NCI-H774 (cell line): ENCODE measurements around the gene VAMP5.
"Not testable (repeated sequence)": the region's sequence is repeated elsewhere in the genome, so short reads cannot be mapped to it uniquely, and the experiment has no call there.

Source experiments
- DNase-seq: peaks from one replicate; lab custom pipeline; 2025; lab: John Stamatoyannopoulos, UW

VAMP5 gene

GRCh38 chr2:85550486-85550885 lies 33.7 kb upstream of the VAMP5 start:
- DNase-seq = no peak

DNA sequence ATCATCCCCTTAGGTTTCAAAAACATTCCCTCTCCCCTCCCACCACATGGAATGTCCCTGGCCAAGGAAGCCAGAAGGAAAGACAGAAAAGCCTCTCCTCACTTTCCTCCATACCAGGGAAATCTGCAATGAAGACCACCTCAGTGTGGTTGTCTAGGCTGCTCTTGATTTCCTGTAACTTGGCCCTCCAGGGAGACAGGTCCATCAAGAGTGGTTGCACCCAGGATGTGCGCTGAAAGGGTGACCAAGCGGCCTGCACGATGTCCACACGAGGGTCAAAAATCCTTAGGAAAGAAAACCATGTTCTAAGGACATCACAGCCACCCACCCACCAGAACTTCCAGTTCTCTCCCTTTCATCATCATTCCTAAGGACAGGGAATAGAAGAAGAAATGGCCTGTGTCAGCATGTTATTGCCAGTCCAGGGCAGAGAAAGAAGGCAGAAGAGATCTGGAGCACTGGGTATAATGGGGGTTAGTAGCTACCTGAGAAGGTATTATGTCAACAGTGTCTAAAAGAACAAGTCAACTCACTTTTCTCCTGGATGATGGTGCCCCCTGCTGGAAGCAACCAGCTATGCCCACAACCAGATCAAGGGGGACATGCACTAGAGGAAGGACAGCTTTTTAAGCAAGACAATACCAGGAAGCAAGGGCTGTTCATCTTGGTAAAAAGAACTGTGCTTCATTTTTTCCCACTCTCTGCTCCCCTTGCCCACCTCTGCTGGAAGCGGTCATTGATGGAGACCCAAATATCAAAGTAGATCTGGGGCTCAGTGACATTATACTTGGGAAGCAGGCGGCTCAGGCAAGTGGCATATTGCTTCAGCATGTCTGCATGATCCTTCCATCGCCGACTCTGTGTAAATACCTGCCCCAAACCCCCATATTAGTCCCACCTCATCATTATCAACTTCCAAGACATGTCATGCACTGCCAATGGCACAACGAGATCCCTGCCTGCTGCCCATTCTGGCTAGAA lies 32.2 kb upstream of the VAMP5 start:
- DNase-seq = peak; percentile 68

DNA sequence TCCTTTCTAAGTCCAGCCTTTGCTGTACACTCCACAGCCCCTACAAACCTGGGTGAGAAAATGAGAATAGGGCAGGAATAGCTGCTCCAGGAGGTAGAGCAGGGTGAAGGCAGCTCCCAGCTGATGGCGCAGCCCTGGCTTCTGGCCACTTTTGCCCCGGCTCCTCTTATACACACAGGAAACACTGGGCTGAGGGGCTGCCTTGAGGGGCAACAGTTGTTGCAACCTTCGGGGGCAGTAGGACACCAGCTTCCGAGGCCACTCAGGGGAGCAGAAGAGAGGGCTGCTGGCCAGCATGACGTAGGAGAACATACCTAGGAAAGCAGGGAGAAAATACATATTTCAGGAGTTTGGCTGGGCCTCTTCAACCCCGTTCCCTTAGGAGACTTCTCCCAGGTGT lies 31.0 kb upstream of the VAMP5 start:
- no peak for DNase-seq

GRCh38 chr2:85554980-85555612 lies 29.1 kb upstream of the VAMP5 start:
- DNase-seq = no peak

DNA sequence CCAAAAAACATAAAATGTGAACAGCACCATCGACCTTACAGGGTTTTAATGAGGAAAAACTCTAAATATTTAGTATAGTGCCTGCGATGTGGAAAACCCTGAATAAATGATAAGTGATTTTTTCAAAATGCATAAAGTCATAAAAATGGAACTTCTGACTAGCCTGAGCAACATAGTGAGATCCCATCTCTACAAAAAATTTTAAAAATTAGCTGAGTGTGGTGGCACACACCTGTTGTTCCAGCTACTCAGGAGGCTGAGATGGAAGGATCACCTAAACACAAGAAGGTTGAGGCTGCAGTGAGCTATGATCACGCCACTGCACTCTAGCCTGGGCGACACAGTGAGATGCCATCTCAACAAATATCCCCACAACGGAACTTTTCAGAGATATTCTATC lies 27.1 kb upstream of the VAMP5 start:
- DNase-seq = no peak

DNA sequence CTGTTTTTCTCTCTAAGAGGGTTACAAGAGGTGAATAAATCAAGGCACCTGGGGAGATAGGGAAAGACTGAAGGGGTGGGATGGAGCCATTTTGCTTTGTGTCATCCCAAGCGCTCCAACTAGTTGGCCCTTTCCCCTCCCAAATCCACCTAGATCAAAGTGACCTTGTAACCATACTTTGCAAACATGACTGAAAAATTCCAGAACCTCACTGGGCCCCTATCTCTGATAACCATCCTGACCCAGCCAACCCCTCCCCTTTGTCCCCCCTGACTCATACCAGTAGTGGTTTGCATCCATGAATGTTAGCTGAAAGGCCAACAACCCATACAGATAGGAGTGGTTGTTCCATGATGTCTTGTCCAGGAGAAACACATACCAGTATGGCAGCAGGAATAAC lies 26.1 kb upstream of the VAMP5 start:
- no peak for DNase-seq

DNA sequence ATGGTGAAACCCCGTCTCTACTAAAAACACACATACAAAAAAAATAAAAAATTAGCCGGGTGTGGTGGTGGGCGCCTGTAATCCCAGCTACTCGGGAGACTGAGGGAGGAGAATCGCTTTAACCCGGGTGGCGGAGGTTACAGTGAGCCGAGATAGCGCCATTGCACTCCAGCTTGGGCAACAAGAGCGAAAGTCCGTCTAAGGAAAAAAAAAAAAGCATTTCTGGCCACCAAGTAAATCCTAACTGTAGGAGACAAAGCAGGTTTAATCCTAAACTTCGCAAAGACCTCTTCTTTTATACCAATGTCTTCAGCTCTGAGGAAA lies 23.9 kb upstream of the VAMP5 start:
- not testable (repeated sequence) for DNase-seq

GRCh38 chr2:85560812-85561279 lies 23.4 kb upstream of the VAMP5 start:
- no peak for DNase-seq

DNA sequence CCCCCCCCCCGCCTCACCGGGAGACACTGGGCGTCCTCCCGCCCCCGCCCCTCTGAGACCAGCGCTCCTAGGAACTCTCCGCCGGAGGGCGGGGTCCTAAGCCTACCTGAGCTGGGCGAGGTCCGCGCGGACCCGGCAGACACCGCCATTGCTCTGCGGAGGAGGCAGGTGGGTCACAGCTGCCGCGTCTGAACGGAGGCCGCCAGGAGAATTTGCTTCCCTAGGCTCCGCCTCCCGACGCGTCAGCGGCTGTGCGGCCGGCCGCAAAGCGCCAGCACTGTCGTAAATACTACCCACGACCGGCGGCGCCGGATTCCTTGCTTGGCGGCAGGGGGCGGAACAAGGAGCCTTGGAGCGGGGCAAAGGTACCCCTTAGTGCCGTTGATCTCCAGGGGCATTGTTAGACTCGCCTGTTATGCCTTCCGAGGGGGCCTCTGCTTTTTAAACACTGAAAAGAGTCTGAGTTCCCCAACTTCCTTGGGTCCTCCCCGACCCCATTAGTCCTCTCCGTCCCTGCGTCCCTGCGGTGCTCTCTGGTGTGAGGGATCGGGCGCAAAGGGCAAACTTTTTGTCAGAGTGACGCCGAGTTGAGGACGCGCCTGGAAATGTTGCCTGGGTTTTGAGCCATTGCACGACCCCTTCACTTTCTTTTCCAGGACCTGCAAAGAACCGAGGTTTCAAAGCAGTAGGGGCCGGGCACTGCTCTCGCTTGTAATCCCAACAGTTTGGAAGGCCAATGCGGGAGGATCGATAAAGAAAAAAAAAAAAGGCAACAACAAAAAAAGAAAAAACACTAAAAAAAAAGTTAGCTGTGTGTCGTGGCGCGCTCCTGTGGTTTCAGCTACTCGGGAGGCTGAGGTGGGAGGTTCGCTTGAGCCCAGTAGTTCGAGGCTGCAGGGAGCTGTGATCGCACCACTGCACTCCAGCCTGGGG lies 22.7 kb upstream of the VAMP5 start, which contains the start of gene GGCX:
GGCX (minus strand) TSS at position 214 of the 933 bp plus-strand sequence; CDS start at position 149, 65 bp downstream.
- peak; percentile 94 for DNase-seq

DNA sequence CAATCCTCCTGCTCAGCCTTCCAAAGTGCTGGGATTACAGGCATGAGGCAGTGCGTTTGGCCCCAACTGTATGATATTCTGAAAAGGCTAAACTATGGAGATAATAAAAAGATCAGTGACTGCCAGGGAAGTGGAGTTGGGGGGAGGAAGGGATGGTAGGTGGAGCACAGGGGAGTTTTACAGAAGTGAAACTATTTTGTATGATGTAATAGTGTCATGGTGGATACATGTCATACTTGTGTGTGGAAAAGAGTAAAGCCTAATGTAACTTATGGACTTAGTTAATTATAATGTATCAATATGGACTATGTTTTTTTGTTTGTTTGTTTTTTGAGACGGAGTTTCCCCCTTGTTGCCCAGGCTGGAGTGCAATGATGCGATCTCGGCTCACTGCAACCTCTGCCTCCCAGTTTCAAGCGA lies 20.1 kb upstream of the VAMP5 start:
- no peak for DNase-seq

GRCh38 chr2:85566265-85566664 lies 18.0 kb upstream of the VAMP5 start:
- no peak for DNase-seq

DNA sequence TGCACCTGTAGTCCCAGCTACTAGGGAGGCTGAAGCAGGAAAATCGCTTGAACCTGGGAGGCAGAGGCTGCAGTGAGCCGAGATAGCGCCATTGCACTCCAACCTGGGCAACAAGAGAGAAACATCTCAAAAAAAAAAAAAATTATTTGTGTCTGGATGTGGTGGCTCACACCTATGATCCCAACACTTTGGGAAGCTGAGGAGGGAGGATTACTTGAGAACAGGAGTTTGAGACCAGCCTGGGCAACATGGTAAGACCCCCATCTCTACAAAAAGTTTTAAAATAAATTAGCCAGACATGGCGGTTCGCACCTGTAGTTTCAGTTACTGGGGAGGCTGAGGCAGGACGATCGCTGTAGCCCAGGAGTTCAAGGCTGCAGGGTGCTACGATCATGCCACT lies 8.5 kb upstream of the VAMP5 start:
- no peak for DNase-seq

GRCh38 chr2:85577063-85577385 lies 7.2 kb upstream of the VAMP5 start:
- DNase-seq = no peak

- DNase-seq = peak; percentile 17
These were observed 6.6 kb upstream of the VAMP5 start, which contains the start of gene VAMP8 for GRCh38 chr2:85577386-85578242. Gene VAMP8 (plus strand): TSS chr2:85577586. CDS start chr2:85577647, 61 bp downstream.

DNA sequence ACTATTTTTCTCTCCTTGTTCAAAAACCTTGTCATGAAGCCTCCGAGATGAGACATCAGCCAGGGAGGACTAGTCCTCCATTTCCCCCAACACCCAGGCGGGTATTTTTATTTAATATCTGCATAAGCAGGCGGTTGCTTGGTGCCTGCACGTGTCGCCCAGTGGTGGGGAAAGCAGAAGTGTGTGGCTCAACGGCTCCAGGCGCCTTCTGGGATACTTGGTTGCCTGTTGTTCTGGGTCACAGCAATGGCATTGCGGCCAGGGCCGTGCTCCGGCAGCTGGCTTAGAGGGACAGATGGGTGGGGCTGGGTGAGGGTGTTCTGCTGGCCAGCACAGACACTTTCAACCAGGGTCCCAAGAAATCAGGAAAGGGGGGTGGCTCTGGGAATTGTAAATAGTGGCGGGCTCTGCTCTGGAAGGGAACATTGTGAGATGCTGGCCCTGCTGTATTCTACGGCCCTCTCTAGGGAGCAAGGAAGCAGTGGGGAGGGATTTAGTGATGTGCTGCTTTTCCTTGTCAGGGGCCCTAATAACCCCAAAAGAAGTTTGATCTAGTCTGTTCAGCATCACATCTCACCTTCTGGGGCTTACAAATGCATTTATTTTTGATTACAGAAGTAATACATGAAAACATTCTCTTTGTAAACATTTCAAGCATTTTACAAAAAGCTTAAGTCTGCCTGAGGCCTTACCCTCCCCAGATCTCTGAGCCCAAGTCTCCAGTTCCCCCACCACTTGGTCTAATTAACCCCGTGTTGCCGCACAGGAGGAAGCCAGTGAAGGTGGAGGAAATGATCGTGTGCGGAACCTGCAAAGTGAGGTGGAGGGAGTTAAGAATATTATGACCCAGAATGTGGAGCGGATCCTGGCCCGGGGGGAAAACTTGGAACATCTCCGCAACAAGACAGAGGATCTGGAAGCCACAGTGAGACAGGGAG lies 5.7 kb upstream of the VAMP5 start:
- no peak for DNase-seq

DNA sequence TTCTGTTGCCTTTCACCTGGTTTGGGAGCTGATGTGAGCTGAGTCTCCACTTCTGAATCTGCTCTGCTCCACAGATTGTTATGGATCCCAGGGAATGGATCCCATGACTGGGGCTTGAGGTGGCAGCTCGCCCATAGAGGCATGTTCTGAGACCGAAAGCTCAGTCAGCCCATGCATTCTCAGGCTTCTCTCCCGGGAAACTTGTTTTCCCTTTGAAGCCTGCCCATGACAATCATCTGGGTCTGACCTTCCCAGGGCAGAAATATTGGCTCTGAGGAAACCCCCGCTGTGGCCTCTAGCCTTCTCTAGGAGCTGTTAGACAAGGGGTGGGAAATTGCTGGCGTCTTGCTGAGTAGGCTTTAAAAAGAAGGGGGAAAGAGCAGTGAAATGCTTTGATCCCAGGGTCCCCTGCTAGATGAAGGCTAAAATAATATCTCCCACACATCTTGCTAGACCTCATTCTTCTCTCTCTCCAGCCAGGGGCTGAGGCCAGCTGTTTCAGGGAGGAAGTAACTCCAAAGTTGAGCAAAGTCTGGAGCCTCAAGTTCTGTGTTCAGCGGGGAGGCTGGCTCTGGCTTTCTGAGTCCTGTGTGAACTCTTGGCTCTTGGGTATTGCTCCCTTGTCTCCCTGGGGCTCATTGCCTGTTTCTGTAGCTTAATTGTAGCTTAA lies 4.8 kb upstream of the VAMP5 start:
- no peak for DNase-seq

DNA sequence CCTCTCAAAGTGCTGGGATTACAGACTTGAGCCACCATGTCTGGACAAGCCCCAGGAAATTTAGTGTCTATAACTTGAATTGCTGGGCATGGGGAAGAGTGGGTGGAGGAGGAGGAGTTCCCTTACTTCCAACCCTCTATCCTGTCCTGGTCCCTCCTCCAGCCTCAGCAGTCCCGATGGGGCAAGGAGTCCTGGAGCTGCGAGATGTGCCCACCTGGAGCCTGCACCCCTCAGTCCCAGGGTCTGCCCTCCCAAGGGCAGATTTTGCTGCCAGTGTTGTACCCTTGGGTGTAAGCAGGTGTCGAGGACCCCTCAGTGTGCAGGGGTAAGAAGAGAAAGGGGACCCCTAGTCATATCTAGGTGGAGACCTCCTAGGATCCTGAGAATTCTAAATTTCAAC lies 4.0 kb upstream of the VAMP5 start:
- DNase-seq = no peak

DNA sequence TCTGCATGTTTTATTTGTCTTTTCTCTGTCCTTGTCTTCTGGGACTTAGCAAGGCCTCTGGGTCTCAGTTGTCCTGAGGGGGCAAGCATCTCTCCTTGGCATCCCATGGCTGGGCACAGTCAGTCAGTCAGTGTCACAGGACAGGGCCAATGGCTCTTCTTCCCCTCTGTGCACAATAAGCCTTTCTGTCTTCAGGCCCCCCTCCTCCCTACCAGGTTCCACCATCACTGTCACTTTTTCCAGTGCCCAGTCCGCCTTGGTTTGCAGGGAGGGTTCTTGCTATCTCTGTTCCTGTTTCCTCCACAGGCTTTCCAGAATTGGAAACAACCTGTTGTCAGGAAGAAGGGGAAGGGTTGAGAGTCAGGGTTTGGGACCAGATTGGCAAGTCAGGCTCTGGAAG lies 1.7 kb upstream of the VAMP5 start:
- DNase-seq = no peak

- DNase-seq = no peak
These were observed 421 bp upstream of the VAMP5 start for GRCh38 chr2:85583667-85584353.
